Neuronal stem cell (in vitro differentiated cells): ENCODE measurements around the gene LRRC27.

Source experiments
- DNase-seq: peaks from one replicate; pipeline ENCODE4 v3.0.0-alpha.2; 2013; ENCODE audit warnings: low spot score
- H2AFZ ChIP-seq: one replicate; pipeline ENCODE4 v1.6.1; 2013; ENCODE audit warnings: mild to moderate bottlenecking, low read length, inconsistent platforms
- H2AK5ac ChIP-seq: 2 replicates; pipeline ENCODE4 v1.6.1; 2013; ENCODE audit warnings: low read depth, mild to moderate bottlenecking, inconsistent platforms, low read length, moderate library complexity, mixed read lengths
- H2BK120ac ChIP-seq: 2 replicates; pipeline ENCODE4 v1.6.1; 2013; ENCODE audit warnings: low read depth, mild to moderate bottlenecking, inconsistent platforms, low read length, moderate library complexity, mixed read lengths
- H2BK12ac ChIP-seq: one replicate; pipeline ENCODE4 v1.6.1; 2013; ENCODE audit warnings: low read length, inconsistent platforms
- H2BK15ac ChIP-seq: 2 replicates; pipeline ENCODE4 v1.6.1; 2013; ENCODE audit warnings: mild to moderate bottlenecking, low read length, inconsistent platforms, mixed read lengths
- H2BK5ac ChIP-seq: one replicate; pipeline ENCODE4 v1.6.1; 2013; ENCODE audit warnings: inconsistent platforms, mild to moderate bottlenecking, low read length, moderate library complexity
- H3K14ac ChIP-seq: one replicate; pipeline ENCODE4 v1.6.1; 2013; ENCODE audit warnings: low read length, inconsistent platforms
- H3K18ac ChIP-seq: 2 replicates; pipeline ENCODE4 v1.6.1; 2013; ENCODE audit warnings: low read length, inconsistent platforms
- H3K23ac ChIP-seq: 2 replicates; pipeline ENCODE4 v1.6.1; 2013; ENCODE audit warnings: low read depth, mild to moderate bottlenecking, mixed read lengths, low read length, inconsistent platforms; ENCODE audit not compliant: poor library complexity
- H3K27ac ChIP-seq: replicated peaks from 3 replicates; pipeline ENCODE4 v1.5.1; 2013; ENCODE audit warnings: low read length, inconsistent platforms
- H3K27me3 ChIP-seq, 3 experiments: 2 replicates each; pipeline ENCODE4 v1.6.1; 2013; ENCODE audit warnings: low read length in 3 of 3, mild to moderate bottlenecking in 2 of 3, inconsistent platforms in 1 of 3, low read depth in 1 of 3, mixed read lengths in 1 of 3, moderate library complexity in 1 of 3; ENCODE audit not compliant: control insufficient read depth in 3 of 3, insufficient read depth in 3 of 3
- H3K36me3 ChIP-seq, 2 donors: replicated peaks in 1 of 2; 2 replicates each; pipeline ENCODE4 v1.6.1; 2013; ENCODE audit warnings: low read length in 2 of 2; ENCODE audit not compliant: control insufficient read depth in 2 of 2, insufficient read depth in 2 of 2
- H3K4ac ChIP-seq: 2 replicates; pipeline ENCODE4 v1.6.1; 2013; ENCODE audit warnings: inconsistent platforms, mild to moderate bottlenecking, low read length, moderate library complexity
- H3K4me1 ChIP-seq, 2 donors: 1 replicate in 1 of 2; 2 replicates in 1 of 2; pipeline ENCODE4 v1.6.1; 2013; ENCODE audit warnings: low read length in 2 of 2, low read depth in 1 of 2; ENCODE audit not compliant: control insufficient read depth in 2 of 2, insufficient read depth in 1 of 2
- H3K4me2 ChIP-seq: one replicate; pipeline ENCODE4 v1.6.1; 2013; ENCODE audit warnings: mild to moderate bottlenecking, low read length, inconsistent platforms; ENCODE audit not compliant: insufficient read depth, poor library complexity, severe bottlenecking
- H3K4me3 ChIP-seq, 2 donors: 2 replicates each; pipeline ENCODE4 v1.5.1; 2013; ENCODE audit warnings: low read length in 2 of 2, mild to moderate bottlenecking in 2 of 2, inconsistent platforms in 1 of 2, moderate library complexity in 1 of 2
- H3K79me1 ChIP-seq: one replicate; pipeline ENCODE4 v1.6.1; 2013; ENCODE audit warnings: low read depth, mild to moderate bottlenecking, inconsistent platforms, low read length, moderate library complexity
- H3K9ac ChIP-seq: one replicate; pipeline ENCODE4 v1.6.1; 2013; ENCODE audit warnings: mild to moderate bottlenecking, low read depth, low read length, inconsistent platforms; ENCODE audit not compliant: poor library complexity
- H3K9me3 ChIP-seq, 2 donors: replicated peaks in 1 of 2; 2 replicates each; pipeline versions ENCODE3 to v1.6.1; 2013; ENCODE audit warnings: low read length in 2 of 2, mild to moderate bottlenecking in 2 of 2, inconsistent platforms in 1 of 2, low read depth in 1 of 2, mixed read lengths in 1 of 2, moderate library complexity in 1 of 2; ENCODE audit not compliant: control insufficient read depth in 2 of 2, insufficient read depth in 1 of 2
- H4K8ac ChIP-seq: one replicate; pipeline ENCODE4 v1.6.1; 2013; ENCODE audit warnings: low read depth, mild to moderate bottlenecking, inconsistent platforms, low read length, moderate library complexity
- H4K91ac ChIP-seq: one replicate; pipeline ENCODE4 v1.6.1; 2013; ENCODE audit warnings: low read length, low read depth, mild to moderate bottlenecking, inconsistent platforms; ENCODE audit not compliant: poor library complexity
- WGBS, 2 donors: extraction: QIAGEN DNeasy Blood & Tissue Kit; methylation state at CpG; one replicate each; pipeline ENCODE4 v1.1.7; 2013; ENCODE audit warnings: missing lambda C conversion rate in 2 of 2, mixed read lengths in 1 of 2; ENCODE audit not compliant: insufficient read length in 2 of 2, insufficient replicate concordance in 1 of 2; ENCODE audit errors: extremely low coverage in 2 of 2; 5-methylcytosine and 5-hydroxymethylcytosine counted together

The LRRC27 gene

GRCh38 chr10:132371641-132372081 lies 39.7 kb downstream of the LRRC27 start:
- Histone ChIP-seq H3K79me1 (no peaks in the 10 kb centered on the region), H3K18ac (no peak overlapping the region)

GRCh38 chr10:132372516-132373095 lies 40.6 kb downstream of the LRRC27 start:
- WGBS, 2 donors: no CpG with 5 or more reads among the region's 16 CpGs

More at GRCh38 chr10:132371641-132372081, 39.7 kb downstream of the LRRC27 start:
- Histone ChIP-seq H3K23ac (no peak overlapping the region), H3K27ac (no peak overlapping the region), H3K4me1 (no peaks in the 10 kb centered on the region), H2BK15ac (no peak overlapping the region), H3K36me3 (peaks cover 1 to 16% of the 10 kb centered on the region in 2 donors), H3K4me2 (no peak overlapping the region), H2BK12ac (no peak overlapping the region), H3K4ac (no peak overlapping the region), H3K9me3 (no peaks in the 10 kb centered on the region), H2AFZ (no peak overlapping the region), H4K8ac (no peak overlapping the region), H2BK120ac (no peak overlapping the region), H2BK5ac (no peak overlapping the region), H3K4me3 (no peak overlapping the region), H4K91ac (no peak overlapping the region), H3K9ac (no peak overlapping the region), H2AK5ac (no peak overlapping the region), H3K14ac (no peak overlapping the region), H3K27me3 (no peaks in the 10 kb centered on the region)
- DNase-seq: no peak
- no CpG with 5 or more reads among the region's 9 CpGs for WGBS, 2 donors

GRCh38 chr10:132373241-132373955 lies 41.4 kb downstream of the LRRC27 start:
- H2AFZ ChIP-seq: no peak overlapping the region
- H3K27me3 ChIP-seq: no peaks in the 10 kb centered on the region
- no peak overlapping the region for H2BK15ac ChIP-seq
- H3K79me1 ChIP-seq: no peaks in the 10 kb centered on the region
- no peak overlapping the region for H3K23ac ChIP-seq
- peak overlapping the region; percentile 64 for H3K18ac ChIP-seq
- no peak overlapping the region for H3K4ac ChIP-seq
- no peak overlapping the region for H2AK5ac ChIP-seq
- peaks cover 0 to 7% of the 10 kb centered on the region in 2 donors for H3K36me3 ChIP-seq
- H3K9ac ChIP-seq: no peak overlapping the region
- DNase-seq: no peak
- peak overlapping the region; percentile 94 for H3K14ac ChIP-seq
- H2BK120ac ChIP-seq: no peak overlapping the region
- H3K27ac ChIP-seq: no peak overlapping the region
- H4K91ac ChIP-seq: no peak overlapping the region
- no CpG with 5 or more reads among the region's 25 CpGs for WGBS, 2 donors
- no peak overlapping the region for H2BK12ac ChIP-seq
- H3K4me1 ChIP-seq: no peaks in the 10 kb centered on the region
- H3K4me3 ChIP-seq: no peak overlapping the region
- H4K8ac ChIP-seq: no peak overlapping the region
- H3K9me3 ChIP-seq: no peaks in the 10 kb centered on the region
- no peak overlapping the region for H3K4me2 ChIP-seq
- no peak overlapping the region for H2BK5ac ChIP-seq

More at GRCh38 chr10:132372516-132373095, 40.6 kb downstream of the LRRC27 start:
- Histone ChIP-seq H3K4me1 (no peaks in the 10 kb centered on the region), H3K4me3 (no peak overlapping the region), H3K36me3 (peaks cover 0 to 11% of the 10 kb centered on the region in 2 donors), H3K9ac (no peak overlapping the region), H3K27me3 (no peaks in the 10 kb centered on the region), H4K91ac (no peak overlapping the region), H2BK120ac (no peak overlapping the region), H3K4ac (no peak overlapping the region), H3K18ac (no peak overlapping the region), H4K8ac (no peak overlapping the region), H3K14ac (no peak overlapping the region), H3K27ac (no peak overlapping the region), H3K9me3 (no peaks in the 10 kb centered on the region), H2BK15ac (no peak overlapping the region), H2AFZ (no peak overlapping the region), H3K23ac (peak overlapping the region; percentile 5), H3K4me2 (no peak overlapping the region), H3K79me1 (no peaks in the 10 kb centered on the region), H2BK12ac (no peak overlapping the region), H2AK5ac (no peak overlapping the region), H2BK5ac (no peak overlapping the region)
- no peak for DNase-seq

- Histone ChIP-seq H2AK5ac (peak overlapping the region; percentile 92), H4K8ac (no peak overlapping the region), H2BK12ac (no peak overlapping the region), H3K18ac (no peak overlapping the region), H3K14ac (no peak overlapping the region), H3K79me1 (no peaks in the 10 kb centered on the region), H2BK120ac (no peak overlapping the region), H3K4ac (no peak overlapping the region), H3K23ac (peak overlapping the region; percentile 49), H2BK15ac (no peak overlapping the region), H4K91ac (no peak overlapping the region), H3K9me3 (no peaks in the 10 kb centered on the region), H3K27me3 (no peaks in the 10 kb centered on the region), H3K36me3 (peaks cover 0 to 6% of the 10 kb centered on the region in 2 donors), H3K4me2 (no peak overlapping the region), H2AFZ (no peak overlapping the region), H3K9ac (peak overlapping the region; percentile 31), H2BK5ac (peak overlapping the region; percentile 43), H3K4me1 (no peaks in the 10 kb centered on the region), H3K4me3 (no peak overlapping the region), H3K27ac (no peak overlapping the region)
- DNase-seq: no peak
- WGBS, 2 donors: no CpG with 5 or more reads among the region's 8 CpGs
Observed at GRCh38 chr10:132374176-132374575, 42.2 kb downstream of the LRRC27 start.
